SK-N-DZ (cell line): Measurements from ENCODE around the gene MPRIP.

ENCODE experiments used
- DNase-seq: peaks from one replicate; pipeline ENCODE4 v3.0.0-alpha.2; 2015; ENCODE audit warnings: low spot score

MPRIP gene

DNA sequence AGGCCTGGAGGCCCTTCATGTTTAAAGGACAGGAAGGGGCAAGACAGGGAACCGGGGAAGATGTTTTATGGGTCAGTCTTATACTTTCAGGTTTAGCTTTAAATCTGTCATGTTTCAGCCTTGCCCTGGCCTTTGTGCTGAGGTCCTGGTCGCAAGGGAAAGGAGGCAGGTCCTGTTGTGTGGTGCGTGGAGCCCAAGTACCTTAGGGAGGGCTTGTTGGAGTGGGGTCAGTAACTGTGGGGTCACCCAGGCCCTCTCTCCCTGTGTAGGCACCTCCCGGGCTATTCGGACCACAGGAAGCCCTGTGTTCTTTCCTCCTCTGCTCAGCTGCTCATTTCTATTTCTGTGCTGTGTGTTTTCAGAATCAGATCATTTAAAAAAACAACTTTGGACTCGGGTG, 42.7 kb downstream of the MPRIP start:
- no peak for DNase-seq

DNA sequence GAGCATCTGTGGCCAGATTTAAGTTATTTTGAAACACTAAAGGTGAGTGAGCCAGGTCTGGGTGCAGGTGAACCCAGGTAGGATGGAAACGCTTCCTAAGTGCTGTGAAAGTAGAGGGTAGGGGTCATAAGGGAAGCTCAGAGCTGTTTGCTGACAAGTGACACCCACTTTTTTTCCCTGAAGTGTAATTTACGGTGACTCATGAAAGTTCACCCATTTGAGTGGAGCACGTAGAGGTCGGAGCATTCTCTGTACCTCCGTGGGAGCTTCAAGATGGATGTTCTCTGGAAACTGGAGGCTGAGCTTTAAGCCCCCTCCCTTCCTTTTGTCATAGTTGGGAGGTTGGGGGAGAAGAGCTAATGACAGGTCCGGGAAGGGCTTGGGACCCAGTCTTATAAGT, 44.3 kb downstream of the MPRIP start:
- DNase-seq, result no peak

DNA sequence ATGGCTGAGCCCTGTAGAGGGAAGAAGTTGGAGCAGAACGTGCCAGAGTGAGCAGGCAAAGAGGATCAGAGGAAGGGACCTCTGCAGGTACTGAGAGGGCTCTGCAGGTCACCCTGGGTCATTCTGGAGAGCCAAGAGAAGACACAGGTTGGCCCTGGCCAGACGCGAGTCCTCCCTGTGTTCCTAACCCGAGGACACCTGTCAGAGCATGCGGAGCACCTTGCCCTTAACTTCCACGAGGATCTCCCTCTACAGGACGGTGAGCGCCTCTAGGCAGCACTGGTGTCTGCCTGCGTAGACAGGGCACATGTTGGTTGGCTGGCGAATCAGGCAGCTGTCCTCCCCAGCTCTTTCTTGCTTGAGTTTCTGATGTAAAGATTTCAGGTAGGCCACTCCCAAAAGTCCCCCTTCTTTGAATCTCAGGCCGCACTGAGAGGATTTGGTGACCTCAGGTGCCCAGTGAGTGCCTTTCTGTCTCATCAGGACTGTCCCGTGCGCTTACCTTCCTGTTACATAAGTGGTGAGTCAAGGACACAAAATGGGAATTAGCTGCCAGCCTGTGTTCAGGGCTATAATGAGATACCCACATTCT, 45.3 kb downstream of the MPRIP start:
- no peak for DNase-seq

DNA sequence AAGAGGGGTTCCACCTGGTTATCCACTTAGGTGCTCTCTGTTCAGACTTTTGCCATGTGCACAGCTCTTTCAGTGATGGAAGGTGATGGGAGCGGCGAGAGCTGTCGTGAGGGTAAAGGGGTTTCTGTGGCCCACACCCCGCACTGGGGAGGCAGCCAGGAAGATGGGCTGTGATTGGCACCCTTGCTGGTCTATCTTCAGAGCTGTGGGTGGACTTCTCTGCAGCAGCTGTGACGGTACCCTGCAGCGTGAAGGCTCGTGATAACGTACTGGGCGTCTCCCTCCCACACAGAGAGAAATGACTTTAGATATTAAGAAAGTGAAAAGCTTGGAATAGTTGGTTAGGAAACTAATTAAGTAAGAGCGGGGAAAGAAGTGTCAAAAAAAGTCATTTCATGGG, 45.8 kb downstream of the MPRIP start:
- DNase-seq, result no peak

DNA sequence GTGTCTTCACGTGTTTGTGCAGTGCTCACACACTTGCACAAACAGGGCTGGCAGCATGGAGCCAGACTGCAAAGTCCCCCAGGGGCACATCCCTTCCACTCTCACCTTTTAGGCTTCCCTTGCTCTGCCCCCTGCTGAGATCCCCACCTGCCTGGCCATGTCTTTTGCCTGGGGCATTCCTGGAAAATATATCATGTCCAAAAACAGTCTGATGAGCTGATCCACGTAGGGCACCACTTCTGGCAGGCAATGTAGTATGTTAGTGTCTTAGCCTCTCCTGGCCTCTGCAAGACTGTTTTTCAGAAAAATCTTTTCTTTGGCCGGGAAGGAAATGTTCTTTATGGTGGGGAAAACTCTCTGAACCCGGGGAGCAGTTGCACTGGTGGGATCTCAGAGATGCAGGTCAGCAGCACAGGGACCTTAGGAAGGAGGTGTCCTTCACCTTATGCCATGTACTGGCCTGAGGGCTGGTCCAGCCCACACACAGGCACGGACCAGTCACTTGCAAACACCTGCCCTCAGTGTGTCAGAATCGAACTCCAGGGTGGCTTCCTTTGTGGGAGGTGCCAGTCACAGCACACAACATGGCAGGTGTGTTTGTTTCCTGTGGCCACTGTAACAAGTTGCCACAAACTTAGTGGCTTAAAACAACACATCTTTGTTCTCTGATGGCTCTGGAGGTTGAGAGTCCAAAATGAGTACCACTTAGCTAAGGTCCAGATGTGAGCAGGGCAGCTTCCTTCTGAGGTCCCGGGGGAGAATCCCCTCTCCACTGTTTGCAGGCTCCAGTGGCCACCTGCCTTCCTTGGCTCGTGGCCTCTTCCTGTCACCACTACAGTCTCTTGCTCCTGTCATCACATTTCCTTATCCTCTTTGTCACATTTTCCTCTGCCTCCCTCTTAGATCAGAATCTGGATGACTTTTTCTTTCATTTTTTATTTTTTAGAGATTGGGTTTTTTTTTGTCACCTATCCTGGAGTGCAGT, 46.6 kb downstream of the MPRIP start:
- no peak for DNase-seq

DNA sequence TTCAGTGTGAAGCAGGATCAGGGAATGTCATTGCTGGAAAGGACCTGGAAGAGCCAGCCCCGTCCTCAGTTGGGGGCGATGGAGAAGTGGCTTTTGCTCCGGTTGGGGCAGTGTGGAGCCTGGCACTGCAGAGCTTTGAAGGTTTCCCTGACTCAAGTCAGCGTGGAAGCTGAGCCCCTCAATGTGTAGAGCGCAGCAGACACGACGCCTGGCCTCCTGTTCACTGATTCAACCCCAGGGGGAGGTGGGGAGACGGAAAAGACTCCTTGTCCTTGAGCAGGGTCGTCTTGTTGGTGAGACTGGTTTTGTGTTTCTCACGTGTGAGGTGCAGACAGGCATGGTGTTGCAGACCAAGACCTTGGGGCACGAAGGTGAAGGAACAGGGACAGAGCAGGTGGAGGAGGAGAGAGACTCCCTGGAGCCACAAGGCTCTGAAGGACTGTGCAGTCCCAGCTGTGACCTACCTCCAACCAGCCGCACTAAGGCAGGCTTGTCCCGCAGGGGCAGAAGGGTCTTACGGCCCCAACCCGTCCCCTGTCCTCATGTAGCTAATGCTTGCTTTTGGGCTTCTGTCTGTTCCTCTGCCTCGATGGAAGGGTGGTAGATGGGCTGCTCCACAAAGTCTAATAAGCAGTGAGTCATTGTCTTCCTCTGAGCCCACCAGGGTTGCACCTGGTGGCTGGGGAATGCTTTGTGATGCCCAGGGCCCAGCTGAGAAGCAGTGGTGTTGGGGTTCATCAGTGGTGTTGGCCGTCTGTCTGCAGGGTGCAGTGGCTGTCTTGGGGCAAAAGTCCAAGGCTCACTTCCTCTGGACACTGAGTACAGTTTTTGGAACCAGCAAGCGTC, 47.8 kb downstream of the MPRIP start:
- DNase-seq, result no peak

DNA sequence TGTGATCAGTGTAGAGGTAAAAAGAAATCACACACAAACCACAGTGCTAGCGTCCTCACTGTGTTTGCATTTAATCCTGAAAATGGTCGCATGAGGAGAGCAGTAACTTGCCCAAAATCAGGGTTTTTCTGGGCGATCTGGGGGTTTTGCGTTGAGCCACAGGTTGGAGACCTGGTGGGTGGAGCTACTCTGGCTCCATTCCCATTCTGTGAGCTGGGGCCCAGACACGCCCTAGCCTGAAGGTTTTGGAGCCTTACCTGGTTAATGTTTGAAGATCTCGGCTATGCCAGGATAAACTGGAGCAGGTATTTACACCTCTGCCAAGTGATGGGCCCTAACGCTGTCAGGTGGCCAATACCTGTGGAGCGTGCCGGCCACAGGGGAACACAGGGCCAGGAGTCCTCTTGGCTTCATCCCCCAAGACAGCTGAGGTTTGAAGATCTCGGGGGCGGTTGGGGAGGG, 48.4 kb downstream of the MPRIP start:
- no peak for DNase-seq

DNA sequence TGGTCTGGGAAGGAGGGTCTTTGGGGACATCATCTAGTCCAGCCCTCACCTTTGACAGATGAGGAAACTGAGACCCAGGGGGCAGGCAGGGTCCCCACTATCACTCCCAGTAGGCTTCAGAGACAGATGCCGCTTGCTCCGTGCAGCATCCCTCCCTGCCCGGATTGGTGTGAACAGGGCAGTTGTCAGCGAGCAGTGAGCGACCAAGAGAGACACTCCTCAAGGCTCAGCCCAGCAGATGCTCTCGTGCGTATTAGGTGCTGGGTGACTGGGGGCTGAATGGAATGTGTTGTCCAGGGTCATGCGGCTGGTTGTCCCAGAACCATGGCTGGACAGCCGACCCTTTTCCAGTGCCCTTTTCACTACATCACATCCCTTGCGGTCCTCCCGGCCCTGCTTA, 49.0 kb downstream of the MPRIP start:
- no peak for DNase-seq

DNA sequence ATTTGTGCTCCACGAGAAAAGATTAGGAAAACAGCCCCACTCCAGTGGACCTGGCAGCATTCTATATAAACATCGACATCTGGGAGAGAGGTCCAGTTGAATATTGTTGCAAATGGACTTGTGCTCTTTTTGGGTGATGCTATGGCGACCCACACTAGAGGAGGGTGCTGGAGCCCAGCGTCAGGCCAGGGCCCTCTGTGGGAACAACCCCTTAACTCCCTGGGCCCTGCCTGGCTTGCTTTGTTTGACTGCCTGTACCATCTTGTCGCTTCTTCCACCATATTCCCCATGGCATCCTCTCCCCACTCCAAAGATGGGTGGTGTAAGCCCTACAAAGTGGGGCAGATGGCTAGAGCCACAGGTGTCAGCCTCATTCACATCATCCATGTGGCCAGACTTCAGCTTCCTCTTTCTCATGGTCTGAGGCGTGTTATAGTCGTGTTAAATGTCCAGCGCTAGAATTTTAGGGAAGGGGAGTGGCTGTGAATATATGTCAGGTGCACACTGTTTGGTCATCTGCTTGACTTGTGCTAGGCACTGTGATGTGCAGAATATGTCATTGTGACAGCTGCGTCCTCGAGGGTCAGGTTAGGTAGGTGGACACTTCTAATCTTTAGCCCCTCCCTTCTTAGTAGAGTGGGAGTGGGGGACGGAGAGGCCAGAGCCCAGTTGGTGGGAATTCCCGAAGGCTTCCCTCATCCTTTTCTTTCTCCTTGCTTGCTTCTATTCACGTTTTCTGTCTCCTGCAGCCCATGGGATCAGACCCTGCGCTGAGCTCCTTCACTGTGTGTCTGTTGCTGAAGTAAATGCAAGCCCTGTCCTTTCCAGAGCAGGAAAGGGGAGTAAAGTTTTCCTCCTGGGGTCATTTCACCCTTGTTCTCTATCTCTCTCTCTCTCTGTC, 49.8 kb downstream of the MPRIP start:
- DNase-seq, result no peak

DNA sequence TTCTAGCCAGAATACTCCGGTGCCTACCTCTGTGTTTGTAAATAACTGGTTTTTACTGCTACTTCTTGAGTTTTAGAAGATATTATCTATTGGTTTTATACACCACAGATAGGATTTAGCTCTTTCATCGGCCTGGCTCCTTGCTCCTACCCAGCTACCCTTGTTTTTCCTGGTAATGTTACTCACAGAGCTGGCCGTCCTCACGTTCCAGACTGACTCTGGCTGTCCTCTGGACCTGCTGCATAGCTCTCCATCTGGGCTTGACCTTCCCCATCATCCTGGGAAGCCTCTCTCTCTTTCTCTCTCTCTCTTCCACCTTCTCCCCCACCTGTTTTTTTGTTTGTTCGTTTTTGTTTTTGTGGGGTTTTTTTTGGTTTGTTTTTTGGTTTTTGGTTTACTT, 51.5 kb downstream of the MPRIP start:
- DNase-seq, result no peak

DNA sequence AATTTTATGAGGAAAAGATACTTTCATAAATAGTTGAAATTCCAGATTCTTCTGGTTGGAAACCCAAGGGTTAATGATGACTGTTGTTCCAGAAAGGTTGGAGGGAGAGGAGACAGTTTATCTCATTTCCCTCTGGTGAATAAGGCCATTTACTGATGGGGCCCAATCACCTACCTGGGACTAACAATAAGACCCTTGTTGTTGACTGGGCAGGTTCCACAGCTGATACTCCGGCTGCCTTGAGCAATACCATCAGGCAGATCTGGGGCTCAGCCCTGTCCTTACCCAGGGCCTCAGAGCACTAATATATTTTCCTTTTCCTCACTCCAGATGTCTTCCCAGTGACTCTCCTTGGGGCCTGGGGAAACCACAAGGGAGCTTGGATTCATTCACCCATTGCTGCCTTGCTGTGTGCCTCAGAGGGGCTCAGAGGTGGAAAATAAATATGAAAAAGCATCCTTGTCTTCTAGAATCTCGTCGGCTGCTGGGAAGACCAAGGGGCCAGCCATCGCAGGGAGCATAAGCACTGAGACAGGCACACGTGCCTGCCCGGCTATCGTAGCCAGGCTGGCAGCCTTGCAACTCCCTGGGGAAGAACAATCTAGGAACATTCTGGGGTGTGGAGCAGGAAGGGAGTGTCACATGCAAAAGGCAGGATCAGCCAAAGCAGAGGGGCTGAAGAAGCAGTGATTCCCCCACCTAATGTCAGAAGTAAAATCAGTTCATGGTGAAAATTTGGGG, 54.4 kb downstream of the MPRIP start:
- DNase-seq, result no peak

DNA sequence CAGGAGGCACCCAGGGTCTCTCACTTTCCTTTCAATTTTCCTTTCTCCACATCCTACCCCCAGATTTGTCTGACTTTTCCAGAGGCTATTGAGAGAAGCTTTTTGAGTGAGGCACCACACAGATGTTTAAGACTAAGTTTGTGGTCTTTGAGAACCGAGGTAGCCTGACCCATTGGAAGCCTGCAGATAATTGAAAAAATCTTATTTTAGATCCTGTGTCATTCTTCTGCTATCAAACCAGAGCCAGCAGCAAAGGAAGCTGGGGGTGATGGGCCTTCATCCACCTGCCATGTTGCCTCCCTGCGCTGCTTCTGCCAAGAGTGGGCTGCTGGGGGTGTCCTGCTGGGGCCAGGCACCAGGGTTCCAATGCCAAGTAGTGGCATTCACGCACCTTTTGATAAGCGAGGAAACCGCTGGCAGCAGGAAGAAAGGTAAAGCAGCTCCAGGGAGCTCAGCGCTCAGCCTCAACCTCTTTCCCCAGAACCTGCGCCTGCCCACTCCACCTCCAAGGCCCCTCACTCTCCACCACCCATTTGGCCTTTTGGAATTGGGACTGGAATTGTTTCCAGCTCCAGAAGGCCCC, 55.6 kb downstream of the MPRIP start:
- DNase-seq, result no peak

DNA sequence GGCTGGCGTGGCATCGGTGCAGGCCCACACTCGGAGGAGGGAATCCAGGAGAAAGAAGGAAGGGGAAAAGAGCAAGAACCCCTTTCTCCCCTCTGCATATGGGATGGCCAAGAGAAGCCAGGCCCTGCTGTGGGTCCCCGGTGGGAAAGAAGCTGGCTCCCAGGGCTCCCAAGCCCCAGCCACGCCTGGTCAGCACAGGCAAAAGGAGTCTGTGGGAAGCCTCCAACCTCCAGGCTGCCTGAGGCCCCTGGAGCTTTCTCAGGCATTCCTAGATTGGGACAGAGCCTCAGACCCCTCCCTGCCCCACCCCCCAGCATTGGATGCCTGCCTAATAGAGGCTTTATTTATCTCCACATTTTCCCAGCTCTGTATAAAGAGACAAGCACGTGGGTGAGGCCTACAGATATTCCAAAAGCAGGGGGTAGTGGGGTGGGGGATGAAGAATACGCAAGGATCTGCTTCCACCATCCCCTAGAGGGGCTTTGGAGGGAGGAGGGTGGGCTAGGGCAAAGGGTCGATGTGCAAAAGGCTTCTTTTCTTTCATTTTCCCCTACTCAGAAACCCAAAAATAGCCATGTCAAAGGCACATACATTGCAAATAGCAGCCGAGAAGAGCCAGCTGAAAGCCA, 56.4 kb downstream of the MPRIP start:
- no peak for DNase-seq

DNA sequence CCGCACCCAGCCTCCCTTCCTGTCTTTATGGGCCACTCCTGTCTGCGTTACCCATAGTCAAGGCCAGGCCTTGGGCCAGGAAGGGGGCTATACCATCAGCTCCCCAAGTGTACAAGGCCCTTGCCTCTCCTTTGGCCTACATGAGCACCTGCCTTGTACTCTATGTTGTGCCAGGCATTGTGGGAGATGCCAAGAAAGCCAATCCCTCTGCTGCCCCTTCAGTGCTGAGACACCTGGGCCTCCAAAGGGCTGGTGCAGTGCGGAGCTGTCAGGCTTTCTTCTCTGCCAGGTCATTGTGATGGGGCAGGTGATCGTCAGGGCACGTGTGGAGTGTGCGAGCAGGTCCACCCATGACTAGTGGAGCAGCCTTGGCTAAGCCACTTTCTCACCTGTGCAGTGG, 59.9 kb downstream of the MPRIP start:
- no peak for DNase-seq

DNA sequence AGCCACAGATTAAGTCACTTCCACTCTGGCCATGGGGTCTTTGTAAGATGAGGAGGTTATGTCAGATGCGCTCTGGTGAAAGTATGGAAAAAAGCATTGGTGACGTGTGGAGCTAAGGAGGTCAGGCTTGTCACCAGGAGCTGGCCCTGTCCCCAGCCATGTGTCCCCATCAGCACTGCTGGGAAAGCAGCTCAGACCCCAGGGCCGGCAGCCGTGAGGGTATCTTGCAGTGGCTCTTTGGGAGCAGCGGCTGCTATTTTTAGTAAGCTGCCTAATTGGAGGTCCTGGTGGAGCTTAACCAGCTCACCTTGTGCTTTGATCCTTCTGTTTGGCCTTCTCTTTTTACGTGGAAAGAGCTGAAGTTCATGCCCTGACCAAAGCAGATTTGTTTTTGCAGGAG, 60.9 kb downstream of the MPRIP start:
- DNase-seq, result peak; percentile 27

DNA sequence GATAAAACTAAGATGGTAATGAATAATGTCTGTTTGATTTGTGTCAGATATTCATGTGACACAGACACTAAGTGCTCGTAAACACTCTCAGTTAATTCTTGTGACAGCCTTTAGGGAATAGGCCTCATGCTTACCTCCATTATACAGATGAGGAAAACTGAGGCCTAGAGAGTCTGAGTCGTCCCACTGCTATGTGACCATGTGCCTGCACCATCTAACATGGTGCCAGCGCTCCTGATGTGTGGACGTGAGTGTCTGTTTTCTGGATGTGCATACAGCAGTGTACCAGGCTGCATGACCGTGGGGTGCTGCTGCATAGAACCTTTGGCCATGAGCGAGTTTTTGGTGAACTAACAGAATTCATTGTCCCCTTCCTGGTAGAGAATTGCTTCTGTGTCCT, 61.8 kb downstream of the MPRIP start:
- no peak for DNase-seq

DNA sequence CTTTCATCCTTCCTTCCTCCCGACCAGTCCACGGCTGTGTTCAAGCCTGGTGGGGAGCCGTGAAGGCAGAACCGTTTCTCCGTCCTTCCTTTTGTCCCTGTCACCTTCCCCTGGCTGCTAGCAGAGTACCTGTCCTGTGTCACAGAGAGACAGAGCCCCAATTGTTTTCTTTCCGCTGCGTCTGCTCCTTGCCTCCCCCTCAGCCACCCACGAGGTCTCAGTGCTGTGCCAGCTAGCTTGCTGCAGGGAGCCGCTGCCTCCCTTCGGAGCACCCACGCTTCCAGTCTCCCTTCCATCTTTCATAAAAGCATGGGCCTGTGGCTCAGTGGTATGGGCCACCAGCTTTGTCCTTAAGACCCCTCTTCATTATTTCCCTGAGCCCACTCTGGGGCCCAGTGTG, 62.2 kb downstream of the MPRIP start:
- no peak for DNase-seq

DNA sequence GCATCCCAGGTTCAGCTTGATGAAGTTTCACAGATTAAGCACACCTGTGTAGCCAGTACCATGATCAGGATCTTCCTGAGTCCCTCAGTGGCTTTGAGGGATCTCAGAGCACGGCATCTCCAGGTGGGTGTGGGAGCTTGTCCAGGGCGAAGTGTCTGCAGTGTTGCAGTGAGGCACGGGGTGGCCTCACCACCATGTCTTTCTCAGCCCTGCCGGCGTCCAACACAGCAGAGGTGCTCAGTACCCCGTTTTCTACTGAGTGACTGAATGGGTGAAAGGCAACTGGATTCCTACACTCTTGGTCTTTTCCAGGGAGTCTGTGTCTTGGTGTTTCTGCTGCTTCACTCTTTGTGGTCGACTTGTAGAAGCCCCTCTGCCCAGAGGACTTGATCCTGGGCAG, 63.7 kb downstream of the MPRIP start:
- DNase-seq, result no peak

DNA sequence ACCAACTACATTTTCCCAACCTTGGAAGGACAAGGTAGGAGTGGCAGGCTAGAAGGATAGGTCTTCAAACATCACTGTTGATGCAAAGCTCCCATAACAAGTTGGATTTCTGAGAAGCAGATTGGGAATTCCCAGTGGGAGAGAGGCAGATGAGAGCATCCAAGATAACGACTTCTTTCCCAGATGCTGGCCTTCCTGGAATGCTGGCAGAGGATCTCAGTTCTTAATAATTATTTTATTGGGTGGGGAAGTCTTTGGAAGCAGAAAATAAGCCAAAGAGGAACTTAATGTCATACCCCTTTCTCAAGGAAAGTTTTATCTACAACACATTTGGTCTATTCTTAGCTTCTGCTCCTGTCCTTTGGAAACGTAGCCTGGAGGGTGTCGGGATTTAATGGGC, 64.5 kb downstream of the MPRIP start:
- no peak for DNase-seq

DNA sequence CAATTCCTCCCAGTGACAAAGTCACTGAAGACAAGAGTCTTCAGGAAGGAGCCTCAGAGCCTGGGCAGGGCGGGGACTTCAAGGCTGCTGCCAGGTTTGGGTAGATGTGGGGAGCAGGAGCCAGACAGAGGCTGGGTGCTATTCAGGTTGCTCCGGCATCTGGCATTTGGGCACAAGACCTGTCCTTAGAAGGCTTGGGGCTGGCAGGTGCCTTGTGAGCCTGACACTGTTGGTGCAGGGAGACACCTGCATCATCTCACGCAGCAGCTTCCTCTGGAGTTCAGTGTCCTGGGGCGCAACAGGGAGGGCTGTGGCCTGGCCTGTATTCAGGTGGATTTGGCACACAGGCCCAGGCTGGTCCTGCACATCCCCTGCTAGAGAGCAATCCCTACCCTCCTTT, 65.0 kb downstream of the MPRIP start:
- DNase-seq, result no peak
